H1 (cell line): ENCODE data around the gene EGFR. TPM values are rescaled to one million over a fixed set of nuclear protein-coding genes. Genes with fewer than 3 reads are reported as not detected.

Experiments used
- CTCF ChIA-PET: fragments of 300-600 bp; sonication (Branson Sonifier 250); formaldehyde crosslinking; loops from one replicate; lab custom pipeline; 2021; ENCODE audit not compliant: partially characterized antibody; lab: Charles Lee
- POLR2A ChIA-PET: fragments of 300-600 bp; sonication (Branson Sonifier 250); formaldehyde crosslinking; loops from one replicate; lab custom pipeline; 2021; ENCODE audit warnings: inconsistent platforms; ENCODE audit not compliant: partially characterized antibody; lab: Charles Lee
- DNase-seq, 2 experiments: peaks; one replicate each; pipeline versions ENCODE4 v3.0.0 to v3.0.0-alpha.2; 2010 to 2022; ENCODE audit warnings: low spot score in 2 of 2, low read depth in 1 of 2, mixed read lengths in 1 of 2
- FAIRE-seq: peaks from 2 replicates; lab custom pipeline; 2011; peaks lifted over from hg19 to GRCh38; lab: Jason Lieb, UNC
- H2AFZ ChIP-seq: 2 replicates; pipeline ENCODE4 v1.8.1; 2012; ENCODE audit warnings: low read length, inconsistent platforms
- H2AK5ac ChIP-seq: 2 replicates; pipeline ENCODE4 v1.6.1; 2013; ENCODE audit warnings: low read depth, low read length
- H2BK120ac ChIP-seq: replicated peaks from 2 replicates; pipeline ENCODE3; 2013; ENCODE audit warnings: low read depth, low read length, inconsistent platforms
- H2BK12ac ChIP-seq: 2 replicates; pipeline ENCODE4 v1.6.1; 2013; ENCODE audit warnings: low read depth, low read length
- H2BK15ac ChIP-seq: 2 replicates; pipeline ENCODE4 v1.6.1; 2013; ENCODE audit warnings: low read length
- H2BK20ac ChIP-seq: 2 replicates; pipeline ENCODE4 v1.6.1; 2013; ENCODE audit warnings: low read length
- H2BK5ac ChIP-seq: 2 replicates; pipeline ENCODE4 v1.6.1; 2013; ENCODE audit warnings: low read depth, low read length
- H3K14ac ChIP-seq: 2 replicates; pipeline ENCODE4 v1.6.1; 2013; ENCODE audit warnings: inconsistent platforms; ENCODE audit not compliant: insufficient read length
- H3K18ac ChIP-seq: 2 replicates; pipeline ENCODE4 v1.6.1; 2013; ENCODE audit warnings: low read length; ENCODE audit errors: extremely low read depth
- H3K23ac ChIP-seq: 2 replicates; pipeline ENCODE4 v1.6.1; 2013; ENCODE audit warnings: inconsistent platforms; ENCODE audit not compliant: insufficient read length
- H3K23me2 ChIP-seq: 2 replicates; pipeline ENCODE4 v1.6.1; 2013; ENCODE audit warnings: low read depth, low read length
- H3K27ac ChIP-seq: 2 replicates; pipeline ENCODE4 v1.6.1; 2011; ENCODE audit warnings: low read depth, low read length, inconsistent platforms
- H3K27me3 ChIP-seq, 4 experiments: replicated peaks in 1 of 4; 1 replicate in 1 of 4; 2 replicates in 3 of 4; pipeline versions ENCODE4 v1.6.1 to v1.8.1; 2011 to 2013; ENCODE audit warnings: low read length in 3 of 4, mild to moderate bottlenecking in 3 of 4, inconsistent platforms in 2 of 4, mixed read lengths in 2 of 4, moderate library complexity in 1 of 4; ENCODE audit not compliant: control insufficient read depth in 3 of 4, insufficient read depth in 3 of 4; ENCODE audit errors: extremely low read depth in 1 of 4
- H3K36me3 ChIP-seq, 4 experiments: 2 replicates each; pipeline versions ENCODE4 v1.6.1 to v1.8.1; 2011 to 2013; ENCODE audit warnings: mild to moderate bottlenecking in 4 of 4, low read length in 3 of 4, moderate library complexity in 2 of 4, control low read depth in 1 of 4, inconsistent platforms in 1 of 4; ENCODE audit not compliant: insufficient read depth in 4 of 4, control insufficient read depth in 2 of 4
- H3K4ac ChIP-seq: replicated peaks from 2 replicates; pipeline ENCODE3; 2013; ENCODE audit warnings: low read length, low read depth, mixed read lengths, inconsistent platforms; ENCODE audit not compliant: insufficient read length
- H3K4me1 ChIP-seq, 4 experiments: replicated peaks in 1 of 4; 1 replicate in 1 of 4; 2 replicates in 3 of 4; pipeline versions ENCODE4 v1.6.1 to v1.8.1; 2011 to 2013; ENCODE audit warnings: low read length in 3 of 4, inconsistent platforms in 2 of 4, mixed read lengths in 1 of 4; ENCODE audit not compliant: insufficient read depth in 4 of 4, control insufficient read depth in 3 of 4
- H3K4me2 ChIP-seq, 2 experiments: 2 replicates each; pipeline versions ENCODE4 v1.6.1 to v1.8.1; 2011 to 2013; ENCODE audit warnings: low read depth in 2 of 2, low read length in 2 of 2, control low read depth in 1 of 2, inconsistent platforms in 1 of 2, mild to moderate bottlenecking in 1 of 2; ENCODE audit not compliant: insufficient read depth in 1 of 2
- H3K4me3 ChIP-seq, 4 experiments: fragments of 200-600, 300-600 bp in 1 of 4; sonication (generic), shearing (Covaris generic), sonication (Bioruptor Twin) in 1 of 4; 2 replicates each; pipeline versions ENCODE4 v1.5.1 to v1.8.1; 2011 to 2016; ENCODE audit warnings: low read length in 4 of 4, low read depth in 3 of 4, control low read depth in 2 of 4, inconsistent platforms in 2 of 4, mild to moderate bottlenecking in 2 of 4, mixed read lengths in 1 of 4, moderate library complexity in 1 of 4; ENCODE audit not compliant: insufficient read depth in 2 of 4; ENCODE audit errors: extremely low read depth in 1 of 4
- H3K56ac ChIP-seq: replicated peaks from 2 replicates; pipeline ENCODE3; 2013; ENCODE audit warnings: low read depth, mild to moderate bottlenecking, mixed read lengths, low read length, inconsistent platforms; ENCODE audit not compliant: insufficient read length
- H3K79me1 ChIP-seq: 2 replicates; pipeline ENCODE4 v1.6.1; 2013; ENCODE audit warnings: low read depth, low read length, control low read depth
- H3K79me2 ChIP-seq, 2 experiments: 2 replicates each; pipeline versions ENCODE4 v1.6.1 to v1.8.1; 2012 to 2013; ENCODE audit warnings: low read length in 2 of 2, mild to moderate bottlenecking in 2 of 2, inconsistent platforms in 1 of 2; ENCODE audit not compliant: insufficient read depth in 2 of 2, control insufficient read depth in 1 of 2
- H3K9ac ChIP-seq, 4 experiments: replicated peaks in 1 of 4; 1 replicate in 1 of 4; 2 replicates in 3 of 4; pipeline versions ENCODE4 v1.6.1 to v1.8.1; 2011 to 2013; ENCODE audit warnings: low read depth in 3 of 4, low read length in 3 of 4, control low read depth in 2 of 4, mild to moderate bottlenecking in 2 of 4, moderate library complexity in 2 of 4, inconsistent platforms in 1 of 4; ENCODE audit errors: extremely low read depth in 1 of 4
- H3K9me3 ChIP-seq, 2 experiments: 2 replicates each; pipeline versions ENCODE4 v1.6.1 to v1.8.1; 2012 to 2013; ENCODE audit warnings: mild to moderate bottlenecking in 2 of 2, moderate library complexity in 2 of 2, control low read depth in 1 of 2, inconsistent platforms in 1 of 2, low read depth in 1 of 2, low read length in 1 of 2, mixed read lengths in 1 of 2; ENCODE audit not compliant: insufficient read depth in 2 of 2
- H4K20me1 ChIP-seq, 2 experiments: replicated peaks in 1 of 2; 2 replicates each; pipeline versions ENCODE3 to v1.8.1; 2011 to 2013; ENCODE audit warnings: inconsistent platforms in 2 of 2, low read length in 2 of 2, mild to moderate bottlenecking in 1 of 2; ENCODE audit not compliant: insufficient read depth in 2 of 2, control insufficient read depth in 1 of 2
- H4K5ac ChIP-seq: 2 replicates; pipeline ENCODE4 v1.6.1; 2013; ENCODE audit warnings: low read length, low read depth, mixed read lengths, inconsistent platforms; ENCODE audit not compliant: insufficient read length
- H4K8ac ChIP-seq: 2 replicates; pipeline ENCODE4 v1.8.0; 2013; ENCODE audit warnings: mild to moderate bottlenecking, moderate library complexity, low read length, inconsistent platforms; ENCODE audit not compliant: insufficient read depth; ENCODE audit errors: extremely low read depth
- H4K91ac ChIP-seq: replicated peaks from 2 replicates; pipeline ENCODE3; 2013; ENCODE audit warnings: low read length, mixed read lengths, inconsistent platforms; ENCODE audit not compliant: insufficient read length
- GTF2F1 ChIP-seq: IDR thresholded peaks from 2 replicates; pipeline ENCODE4 v1.6.1; 2012; ENCODE audit warnings: low read depth, low read length, improper control_type of control experiment, borderline replicate concordance
- KDM4A ChIP-seq: IDR thresholded peaks from one replicate; pipeline ENCODE4 v1.7.1; 2012; ENCODE audit warnings: low read depth, mild to moderate bottlenecking, moderate library complexity, low read length, inconsistent platforms; ENCODE audit not compliant: severe bottlenecking
- MAFK ChIP-seq: IDR thresholded peaks from 2 replicates; pipeline ENCODE4 v1.6.1; 2012; ENCODE audit warnings: low read depth, mild to moderate bottlenecking, improper control_type of control experiment, low read length
- POLR2A ChIP-seq, 2 experiments: IDR thresholded peaks; 1 replicate in 1 of 2; 2 replicates in 1 of 2; pipeline ENCODE4 v1.6.1; 2011; ENCODE audit warnings: low read depth in 2 of 2, low read length in 2 of 2, mild to moderate bottlenecking in 2 of 2; ENCODE audit errors: control extremely low read depth in 1 of 2
- SIRT6 ChIP-seq: IDR thresholded peaks from one replicate; pipeline ENCODE4 v1.7.1; 2012; ENCODE audit warnings: low read length, inconsistent platforms
- SRF ChIP-seq: IDR thresholded peaks from 2 replicates; pipeline ENCODE4 v1.6.1; 2011; ENCODE audit warnings: mild to moderate bottlenecking, low read depth, low read length, moderate library complexity
- WGBS, 2 experiments: shearing (Covaris generic) in 1 of 2; methylation state at CpG; one replicate each; pipeline versions ENCODE4 v1.1.6 to v1.1.7; 2013 to 2015; ENCODE audit warnings: low lambda C conversion rate in 2 of 2, mixed read lengths in 2 of 2, inconsistent platforms in 1 of 2, low coverage in 1 of 2, missing lambda C conversion rate in 1 of 2; ENCODE audit not compliant: insufficient replicate concordance in 2 of 2, insufficient coverage in 1 of 2, insufficient read length in 1 of 2; ENCODE audit errors: extremely low coverage in 1 of 2, missing lambda C conversion rate in 1 of 2; 5-methylcytosine and 5-hydroxymethylcytosine counted together
- polyA plus RNA-seq, 7 experiments: library from polyadenylated mRNA; depleted of rRNA in 3 of 7; stranded (reverse) in 5 of 7; unstranded in 2 of 7; fragments of >200 nt in 5 of 7; fragments of 200-250 nt in 2 of 7; gene quantifications; 1 replicate in 5 of 7; 2 replicates in 1 of 7; 4 replicates in 1 of 7; pipeline versions ENCODE4 v1.2.1 to v1.2.3, GENCODE V29; 2011 to 2013; ENCODE audit warnings: missing spikeins in 2 of 7, mixed read lengths in 2 of 7
- total RNA-seq: library from RNA; stranded (reverse); fragmentation: NEBNext Ultra II Directional; extraction: Animal tissue kit (Norgen Biotek cat#: 25700); gene quantifications from 2 replicates; pipeline ENCODE4 v1.2.1, GENCODE V29; 2021
- TF ChIP-seq, protein P1 (sequence below): IDR thresholded peaks from 2 replicates; pipeline ENCODE4 v1.6.1; 2012; ENCODE audit warnings: inconsistent platforms
- TF ChIP-seq, protein P2 (sequence below), 3 experiments: IDR thresholded peaks; 1 replicate in 2 of 3; 2 replicates in 1 of 3; pipeline versions ENCODE4 v1.5.1 to v1.6.1; 2011; ENCODE audit warnings: low read length in 3 of 3, mild to moderate bottlenecking in 3 of 3, inconsistent platforms in 2 of 3, low read depth in 1 of 3, moderate library complexity in 1 of 3; ENCODE audit not compliant: insufficient read depth in 1 of 3; ENCODE audit errors: control extremely low read depth in 1 of 3

The EGFR gene
- total and polyA plus RNA-seq, 2 of the 8 experiments (the other 6 are each of a cell fraction or from before 2014, with no cell fraction given): 1.9 to 5.8 TPM

DNA sequence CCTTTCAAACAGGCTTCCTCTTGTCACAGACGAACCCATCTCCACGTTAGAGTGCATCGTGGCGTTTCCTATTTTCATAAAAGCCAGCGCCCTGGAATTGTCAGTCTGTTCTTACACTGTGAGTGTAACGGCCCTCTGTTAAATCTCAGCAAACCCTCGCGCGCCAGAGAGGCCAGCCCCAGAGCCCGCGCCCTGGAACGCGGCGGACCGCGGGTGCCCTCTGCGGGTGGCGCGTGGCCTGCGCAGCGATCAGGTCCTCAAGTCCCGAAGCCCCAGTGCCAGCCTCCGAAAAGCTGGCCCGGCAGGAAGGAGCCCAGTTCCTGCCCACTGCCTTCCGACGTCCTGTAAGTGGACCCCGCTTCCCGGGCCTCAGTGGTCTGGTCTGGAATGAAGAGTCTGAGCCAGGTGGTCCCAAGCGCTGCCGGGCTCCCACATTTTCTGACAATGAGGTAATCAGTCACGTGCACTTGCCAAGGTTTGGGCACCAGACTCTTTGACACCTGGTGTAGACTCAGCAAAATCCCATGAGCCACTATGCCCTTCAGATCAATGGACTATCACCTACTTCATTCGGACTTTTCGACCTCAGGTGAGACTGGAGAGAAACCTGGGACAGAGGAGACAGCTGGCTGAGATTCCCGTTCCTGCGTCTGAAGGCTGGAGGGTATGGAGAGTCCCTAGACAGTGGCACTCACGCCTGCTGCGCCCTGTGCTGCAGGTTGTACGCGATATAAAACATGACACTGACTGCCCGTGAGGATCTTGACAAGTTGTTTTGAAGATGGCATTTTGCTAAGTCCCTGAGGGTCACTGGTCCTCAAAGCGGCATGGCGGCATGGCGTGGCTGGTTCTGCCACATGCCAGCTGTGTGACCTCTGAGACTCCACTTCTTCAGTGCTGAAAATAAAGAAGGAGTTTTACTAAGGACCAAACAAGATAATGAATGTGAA lies 237.0 kb downstream of the EGFR start:
- WGBS, 2 experiments: 30% methylated on average over 43 of the region's 43 CpGs; no CpG with 5 or more reads in 1 of the 2 experiments
- H2AK5ac ChIP-seq: no peak overlapping the region
- H2BK20ac ChIP-seq: no peak overlapping the region
- peak overlapping the region; percentile 32 to 69 (median 61) for H3K4me3 ChIP-seq
- H2BK12ac ChIP-seq: peak overlapping the region; percentile 1; the same call in 1 of the 2 replicates
- no peak overlapping the region for H3K56ac ChIP-seq
- no peak for FAIRE-seq
- no peak overlapping the region for H3K23ac ChIP-seq
- H3K23me2 ChIP-seq: peaks cover 10% of the 10 kb centered on the region; the same call in 1 of the 2 replicates
- CTCF ChIA-PET: interaction anchor here (0.5 to 4.8 kb wide), 85 partner anchors 9 to 499 kb away, joined by 3 to 41 read pairs (median 4); partner anchors contain the start of gene EGFR
- no peaks in the 10 kb centered on the region for H3K9me3 ChIP-seq
- H3K14ac ChIP-seq: no peak overlapping the region
- no peak overlapping the region for H2BK120ac ChIP-seq
- H3K79me1 ChIP-seq: no peaks in the 10 kb centered on the region
- H4K20me1 ChIP-seq: peaks cover 0 to 4% of the 10 kb centered on the region in 2 experiments
- H4K91ac ChIP-seq: no peak overlapping the region
- H4K8ac ChIP-seq: no peak overlapping the region
- H2BK15ac ChIP-seq: peak overlapping the region; percentile 73; the same call in 1 of the 2 replicates
- peak; percentile 46 to 87 for DNase-seq
- H3K27me3 ChIP-seq: peaks cover 11 to 41% (median 27%) of the 10 kb centered on the region in 4 experiments
- peaks cover 0 to 4% (median 2%) of the 10 kb centered on the region in 4 experiments; a peak in 3 of 7 replicates for H3K4me1 ChIP-seq
- no peaks in the 10 kb centered on the region for H3K36me3 ChIP-seq
- peak overlapping the region; percentile 50 to 98 for H3K4me2 ChIP-seq
- peak overlapping the region in 2 of 4 experiments; percentile 25 to 26; a peak in 2 of 7 replicates for H3K9ac ChIP-seq
- H2BK5ac ChIP-seq: no peak overlapping the region
- peak overlapping the region; percentile 85 for H3K4ac ChIP-seq
- no peak overlapping the region for H4K5ac ChIP-seq
- no peak overlapping the region for H3K18ac ChIP-seq
- H3K79me2 ChIP-seq: no peaks in the 10 kb centered on the region
- POLR2A ChIA-PET: interaction anchor here (0.9 to 2.2 kb wide), 5 partner anchors 110 to 497 kb away, joined by 3 to 5 read pairs (median 3); partner anchors contain the start of genes LANCL2 and SEC61G
- H2AFZ ChIP-seq: peak overlapping the region; percentile 94
- no peak overlapping the region for H3K27ac ChIP-seq
- TF ChIP-seq SIRT6 (no peak), SRF (no peak), MAFK (no peak), GTF2F1 (no peak), KDM4A (no peak), POLR2A (IDR thresholded peaks at IDR 0.05; ENCODE audit: control extremely low read depth in 1 of 2, low read depth in 2 of 2, low read length in 2 of 2) (no peak)
- TF ChIP-seq, protein P1, sequence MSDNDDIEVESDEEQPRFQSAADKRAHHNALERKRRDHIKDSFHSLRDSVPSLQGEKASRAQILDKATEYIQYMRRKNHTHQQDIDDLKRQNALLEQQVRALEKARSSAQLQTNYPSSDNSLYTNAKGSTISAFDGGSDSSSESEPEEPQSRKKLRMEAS: peak; percentile 75
- TF ChIP-seq, protein P2, sequence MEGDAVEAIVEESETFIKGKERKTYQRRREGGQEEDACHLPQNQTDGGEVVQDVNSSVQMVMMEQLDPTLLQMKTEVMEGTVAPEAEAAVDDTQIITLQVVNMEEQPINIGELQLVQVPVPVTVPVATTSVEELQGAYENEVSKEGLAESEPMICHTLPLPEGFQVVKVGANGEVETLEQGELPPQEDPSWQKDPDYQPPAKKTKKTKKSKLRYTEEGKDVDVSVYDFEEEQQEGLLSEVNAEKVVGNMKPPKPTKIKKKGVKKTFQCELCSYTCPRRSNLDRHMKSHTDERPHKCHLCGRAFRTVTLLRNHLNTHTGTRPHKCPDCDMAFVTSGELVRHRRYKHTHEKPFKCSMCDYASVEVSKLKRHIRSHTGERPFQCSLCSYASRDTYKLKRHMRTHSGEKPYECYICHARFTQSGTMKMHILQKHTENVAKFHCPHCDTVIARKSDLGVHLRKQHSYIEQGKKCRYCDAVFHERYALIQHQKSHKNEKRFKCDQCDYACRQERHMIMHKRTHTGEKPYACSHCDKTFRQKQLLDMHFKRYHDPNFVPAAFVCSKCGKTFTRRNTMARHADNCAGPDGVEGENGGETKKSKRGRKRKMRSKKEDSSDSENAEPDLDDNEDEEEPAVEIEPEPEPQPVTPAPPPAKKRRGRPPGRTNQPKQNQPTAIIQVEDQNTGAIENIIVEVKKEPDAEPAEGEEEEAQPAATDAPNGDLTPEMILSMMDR (IDR thresholded peaks at IDR 0.05; ENCODE audit: control extremely low read depth in 1 of 3, insufficient read depth in 1 of 3, low read depth in 1 of 3, low read length in 3 of 3): peak; percentile 85 to 90 (median 89)
